K562 (cell line): ENCODE measurements around the gene MYRFL. TPM values are rescaled to one million over a fixed set of nuclear protein-coding genes. Genes with fewer than 3 reads are reported as not detected.

Experiments
- ATAC-seq: fragments of 200-7000 bp; cut with Tn5 transposase; 3 replicates; pipeline ENCODE4 v1.9.1; 2020; ENCODE audit warnings: moderate library complexity
- BruUV-seq: library from RNA; stranded (reverse); fragments of 400-500 nt; replicated peaks from 2 replicates; lab custom pipeline; 2021; lab: Mats Ljungman, UMichigan
- CTCF ChIA-PET: fragments of 300-600 bp; formaldehyde crosslinking; extraction: SDS; loops from one replicate; lab custom pipeline; 2021; ENCODE audit warnings: low intra/inter-chr PET ratio; lab: Yijun Ruan, JAX
- POLR2A ChIA-PET: fragments of 300-600, 350-650 bp; sonication (Branson Sonifier 250); formaldehyde crosslinking; extraction: SDS; loops from one replicate; lab custom pipeline; 2021; ENCODE audit warnings: antibody characterized with exemption, inconsistent platforms; lab: Yijun Ruan, JAX
- DNase-seq, 4 experiments: peaks; one replicate each; pipeline versions ENCODE4 v3.0.0 to v3.0.0-alpha.2; 2011 to 2018; ENCODE audit warnings: low spot score in 3 of 4, mixed read lengths in 3 of 4; ENCODE audit errors: extremely low read depth in 1 of 4
- FAIRE-seq: peaks from 2 replicates; lab custom pipeline; 2011; peaks lifted over from hg19 to GRCh38; lab: Jason Lieb, UNC
- H2AFZ ChIP-seq: 2 replicates; pipeline ENCODE4 v1.6.0; 2011; ENCODE audit warnings: low read depth, low read length, control low read depth, inconsistent platforms
- H3K27ac ChIP-seq: fragments of 200-600 bp; 3 replicates; pipeline ENCODE4 v1.8.0; 2011; ENCODE audit warnings: low read depth, mild to moderate bottlenecking, control low read depth, inconsistent platforms, low read length, moderate library complexity, mixed read lengths; ENCODE audit errors: extremely low read depth
- H3K27me3 ChIP-seq, 2 experiments: fragments of 300-600 bp in 1 of 2; 2 replicates in 1 of 2; 3 replicates in 1 of 2; pipeline versions ENCODE4 v1.6.0 to v1.8.0; 2011; ENCODE audit warnings: inconsistent platforms in 2 of 2, low read length in 2 of 2, mild to moderate bottlenecking in 1 of 2, mixed read lengths in 1 of 2, moderate library complexity in 1 of 2; ENCODE audit not compliant: control insufficient read depth in 2 of 2, insufficient read depth in 2 of 2
- H3K36me3 ChIP-seq: fragments of 300-600 bp; 3 replicates; pipeline ENCODE4 v1.8.0; 2011; ENCODE audit warnings: mild to moderate bottlenecking, low read length, inconsistent platforms; ENCODE audit not compliant: control insufficient read depth, insufficient read depth
- H3K4me1 ChIP-seq, 2 experiments: fragments of 200-600 bp in 1 of 2; replicated peaks in 1 of 2; 2 replicates in 1 of 2; 3 replicates in 1 of 2; pipeline versions ENCODE4 v1.5.1 to v1.8.0; 2011; ENCODE audit warnings: inconsistent platforms in 2 of 2, low read length in 2 of 2, mild to moderate bottlenecking in 1 of 2, mixed read lengths in 1 of 2, moderate library complexity in 1 of 2; ENCODE audit not compliant: control insufficient read depth in 2 of 2, insufficient read depth in 2 of 2
- H3K4me2 ChIP-seq: 2 replicates; pipeline ENCODE4 v1.6.1; 2011; ENCODE audit warnings: low read length, control low read depth, inconsistent platforms, mixed read lengths; ENCODE audit not compliant: insufficient read depth
- H3K4me3 ChIP-seq: fragments of 200-600 bp; sonication (generic), shearing (Covaris generic); 2 replicates; pipeline ENCODE4 v1.5.1; 2016; ENCODE audit warnings: control low read depth, inconsistent platforms
- H3K79me2 ChIP-seq: fragments of 200-600 bp; 3 replicates; pipeline ENCODE4 v1.8.0; 2011; ENCODE audit warnings: low read length, inconsistent platforms; ENCODE audit not compliant: control insufficient read depth, insufficient read depth
- H3K9ac ChIP-seq, 2 experiments: 2 replicates each; pipeline versions ENCODE4 v1.6.0 to v1.6.1; 2011; ENCODE audit warnings: low read depth in 2 of 2, low read length in 2 of 2, control low read depth in 1 of 2, inconsistent platforms in 1 of 2, mild to moderate bottlenecking in 1 of 2, mixed read lengths in 1 of 2; ENCODE audit not compliant: insufficient read depth in 1 of 2
- H3K9me1 ChIP-seq: one replicate; pipeline ENCODE4 v1.6.0; 2011; ENCODE audit warnings: inconsistent platforms, mild to moderate bottlenecking, low read length, moderate library complexity; ENCODE audit not compliant: control insufficient read depth, insufficient read depth
- H3K9me3 ChIP-seq: replicated peaks from 2 replicates; pipeline ENCODE4 v1.5.1; 2011; ENCODE audit warnings: low read depth, low read length, inconsistent platforms; ENCODE audit not compliant: control insufficient read depth, insufficient read depth
- H4K20me1 ChIP-seq: replicated peaks from 2 replicates; pipeline ENCODE4 v1.6.1; 2011; ENCODE audit warnings: low read length, inconsistent platforms, mixed read lengths; ENCODE audit not compliant: control insufficient read depth, insufficient read depth
- CXXC5 ChIP-seq: fragments of 250-450 bp; sonication (Bioruptor Pico); IDR thresholded peaks from 2 replicates; pipeline ENCODE4 v1.8.0; 2022; ENCODE audit warnings: inconsistent platforms, mild to moderate bottlenecking, moderate library complexity
- FOXK1 ChIP-seq: sonication (generic); formaldehyde crosslinking; IDR thresholded peaks from 2 replicates; pipeline ENCODE4 v1.8.0; 2022; ENCODE audit warnings: missing genetic modification reagents, mild to moderate bottlenecking, borderline replicate concordance
- LCOR ChIP-seq: sonication (generic); formaldehyde crosslinking; IDR thresholded peaks from 2 replicates; pipeline ENCODE4 v1.8.0; 2022; ENCODE audit warnings: mild to moderate bottlenecking, missing genetic modification reagents
- NR2F6 ChIP-seq: fragments of 450-650 bp; formaldehyde crosslinking; IDR thresholded peaks from 2 replicates; pipeline ENCODE4 v1.4.0; 2020; ENCODE audit warnings: mild to moderate bottlenecking
- PRPF4 ChIP-seq: fragments of 200-400 bp; formaldehyde crosslinking; IDR thresholded peaks from one replicate; pipeline ENCODE4 v1.6.1; 2017; ENCODE audit warnings: low read length, low read depth, mild to moderate bottlenecking; ENCODE audit not compliant: insufficient read depth, poor library complexity, severe bottlenecking
- SP2 ChIP-seq: IDR thresholded peaks from 2 replicates; pipeline ENCODE4 v1.6.1; 2011; ENCODE audit warnings: mild to moderate bottlenecking, low read depth, low read length, moderate library complexity; ENCODE audit not compliant: poor library complexity, severe bottlenecking; ENCODE audit errors: extremely low read depth
- ZNF232 ChIP-seq: sonication (generic); formaldehyde crosslinking; IDR thresholded peaks from 2 replicates; pipeline ENCODE4 v1.8.0; 2022; ENCODE audit warnings: mild to moderate bottlenecking, missing genetic modification reagents
- WGBS: fragments of 100-300 bp; shearing (Covaris generic); methylation state at CpG from one replicate; pipeline ENCODE4 v1.1.6; 2016; ENCODE audit warnings: low coverage, mixed read lengths; ENCODE audit not compliant: insufficient coverage; ENCODE audit errors: missing lambda C conversion rate; 5-methylcytosine and 5-hydroxymethylcytosine counted together
- in situ Hi-C: fragments of 300-500 bp; cut with MboI; formaldehyde crosslinking; loops from 4 replicates; pipeline ENCODE4 v1.15.0; 2018; ENCODE audit warnings: inconsistent platforms, mixed read lengths
- intact Hi-C: fragments of 100-400 bp; cut with micrococcal nuclease; formaldehyde crosslinking; loops from 2 replicates; pipeline ENCODE4 v1.14.2; 2022
- polyA plus RNA-seq, 8 experiments: library from polyadenylated mRNA; depleted of rRNA in 4 of 8; stranded (reverse) in 5 of 8; unstranded in 3 of 8; fragments of >200 nt; fragmentation: Nextera tagmentation in 2 of 8; fragmentation: Illumina TruSeq in 1 of 8; extraction: Ambion mirVana in 2 of 8; extraction: Trizol in 1 of 8; gene quantifications; 2 replicates each; pipeline versions ENCODE4 v1.2.1 to v1.2.3, GENCODE V29; 2011 to 2014; ENCODE audit warnings: inconsistent platforms in 1 of 8, missing spikeins in 1 of 8
- total RNA-seq, 7 experiments: library from RNA; depleted of rRNA in 6 of 7; stranded (reverse); fragments of >200 nt in 6 of 7; fragmentation: Illumina TruSeq in 2 of 7; extraction: Trizol in 2 of 7; gene quantifications; 2 replicates each; pipeline versions ENCODE4 v1.2.1 to v1.2.3, GENCODE V29; 2011 to 2021; ENCODE audit warnings: low replicate concordance in 1 of 7

MYRFL gene
- total and polyA plus RNA-seq, 9 of the 15 experiments (the other 6 are each of a cell fraction or from before 2014, with no cell fraction given) = not detected

DNA sequence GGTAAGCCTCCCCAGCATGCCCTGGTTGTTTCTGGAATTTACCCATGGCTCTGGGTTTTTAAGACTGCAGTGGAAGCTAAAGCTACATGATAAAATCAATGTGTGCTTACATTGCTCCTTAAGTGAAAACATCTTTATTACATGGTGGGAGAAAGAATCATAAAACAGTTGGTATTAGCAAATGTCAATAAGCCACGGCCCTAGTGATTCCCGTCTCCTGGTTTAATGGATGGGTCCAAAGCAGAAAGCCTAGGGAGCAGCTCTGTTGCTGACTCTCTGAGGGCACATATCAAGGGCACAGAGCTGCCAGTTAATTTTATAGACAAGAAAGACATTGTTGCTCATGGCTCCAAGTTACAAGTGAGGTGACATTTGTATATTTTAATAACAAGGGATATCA is 127.9 kb downstream of the MYRFL start:
- no TSS peak for BruUV-seq
- no peak for TF ChIP-seq FOXK1 (CRISPR knock-in tag)
- TF ChIP-seq PRPF4 = no peak
- TF ChIP-seq LCOR (CRISPR knock-in tag) = no peak
- TF ChIP-seq CXXC5 (CRISPR knock-in tag) = no peak
- TF ChIP-seq NR2F6 = no peak
- no peak for TF ChIP-seq ZNF232 (CRISPR knock-in tag)
- no peaks in the 10 kb centered on the region; the same call in 1 of the 2 replicates for H3K9me3 ChIP-seq
- intact Hi-C loops = no loop called here
- H3K9me1 ChIP-seq = no peaks in the 10 kb centered on the region
- no peaks in the 10 kb centered on the region for H3K36me3 ChIP-seq
- no peak overlapping the region for H3K27ac ChIP-seq
- DNase-seq (no peak), FAIRE-seq (no peak), ATAC-seq (no peak)
- H2AFZ ChIP-seq = no peak overlapping the region
- WGBS = 0% methylated on average over 2 of the region's 2 CpGs
- no peaks in the 10 kb centered on the region for H3K79me2 ChIP-seq
- H4K20me1 ChIP-seq = no peaks in the 10 kb centered on the region
- H3K4me3 ChIP-seq = no peak overlapping the region
- peaks cover 0 to 2% of the 10 kb centered on the region in 2 experiments; a peak in 1 of 5 replicates for H3K27me3 ChIP-seq
- in situ Hi-C loops = no loop called here
- ChIA-PET POLR2A (interaction anchor here (0.6 to 1.0 kb wide), 2 partner anchors 13 to 22 kb away, joined by 3 to 5 read pairs; no protein-coding TSS in a partner anchor), CTCF (no interaction called here)
- H3K9ac ChIP-seq = no peak overlapping the region
- no peak overlapping the region for H3K4me2 ChIP-seq
- no peaks in the 10 kb centered on the region for H3K4me1 ChIP-seq

DNA sequence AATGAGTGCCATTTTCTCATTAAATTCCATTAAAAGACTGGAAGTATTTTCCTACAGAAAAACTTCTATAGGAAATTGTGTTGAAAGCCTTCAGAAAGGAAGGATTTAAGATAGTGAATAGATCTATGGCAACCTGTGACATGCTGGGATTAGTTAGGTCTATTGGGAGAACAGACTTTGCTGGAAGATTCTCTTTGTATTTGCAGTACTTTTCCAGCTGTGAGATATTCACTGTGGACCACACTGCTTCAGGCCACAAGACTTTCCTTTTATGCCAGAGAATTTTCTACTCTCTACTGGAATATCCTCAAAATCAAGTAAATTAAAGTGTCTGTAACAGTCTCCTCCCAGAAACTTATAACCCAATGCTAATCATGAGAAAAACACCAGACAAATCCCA is 136.2 kb downstream of the MYRFL start:
- Histone ChIP-seq H3K79me2 (no peaks in the 10 kb centered on the region), H3K4me3 (no peak overlapping the region), H3K4me2 (no peak overlapping the region), H3K27me3 (peaks cover 2 to 4% of the 10 kb centered on the region in 2 experiments; a peak in 3 of 5 replicates), H3K27ac (no peak overlapping the region), H3K36me3 (no peaks in the 10 kb centered on the region), H4K20me1 (no peaks in the 10 kb centered on the region), H2AFZ (no peak overlapping the region), H3K4me1 (no peaks in the 10 kb centered on the region), H3K9me3 (no peaks in the 10 kb centered on the region), H3K9ac (no peak overlapping the region), H3K9me1 (no peaks in the 10 kb centered on the region)
- CTCF ChIA-PET = no interaction called here
- ATAC-seq = no peak
- BruUV-seq = no TSS peak
- intact Hi-C loops = no loop called here
- in situ Hi-C loops = no loop called here
- FAIRE-seq = no peak
- DNase-seq = no peak
- TF ChIP-seq SP2 = no peak
- POLR2A ChIA-PET = no interaction called here
